ENCODE data around the gene ADRA1B.

The ADRA1B gene

DNA sequence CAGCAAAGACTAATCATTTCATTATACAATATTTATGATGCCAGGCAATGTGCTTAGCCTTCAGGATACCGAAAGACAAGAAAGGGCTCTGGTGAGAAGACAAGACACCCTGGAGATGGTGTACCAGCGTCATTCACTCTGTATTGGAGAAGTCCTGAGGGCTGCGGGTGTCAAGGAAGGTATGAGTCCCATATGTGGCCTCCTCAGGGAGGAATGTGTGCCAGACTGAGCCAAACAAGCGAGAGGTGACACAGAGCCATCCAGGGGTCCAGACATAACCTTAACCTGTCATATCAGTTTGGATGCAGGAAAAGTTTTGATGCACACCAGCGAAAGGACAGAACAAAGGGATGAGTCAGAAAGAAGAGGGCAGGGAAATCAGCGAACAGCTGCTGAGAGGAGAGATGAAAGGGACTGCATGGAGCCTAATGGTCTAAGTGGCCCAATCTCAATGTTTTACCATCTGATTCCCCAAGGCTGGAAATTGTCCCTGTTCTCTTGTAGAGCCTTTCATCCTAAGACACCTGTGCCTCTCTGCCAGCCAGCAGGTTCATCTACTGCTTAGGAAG lies 38.9 kb downstream of the ADRA1B start:
- Histone ChIP-seq H3K27ac (replicated peaks) (no peak overlapping the region), H3K27me3 (ENCODE audit: insufficient read depth, poor library complexity, severe bottlenecking) (no peaks in the 10 kb centered on the region), H3K4me3 (replicated peaks; ENCODE audit: insufficient read depth, low read length) (no peak overlapping the region)
- no peak for TF ChIP-seq GABPA (IDR thresholded peaks at IDR 0.05; ENCODE audit: low read depth)
- TF ChIP-seq, protein P1, sequence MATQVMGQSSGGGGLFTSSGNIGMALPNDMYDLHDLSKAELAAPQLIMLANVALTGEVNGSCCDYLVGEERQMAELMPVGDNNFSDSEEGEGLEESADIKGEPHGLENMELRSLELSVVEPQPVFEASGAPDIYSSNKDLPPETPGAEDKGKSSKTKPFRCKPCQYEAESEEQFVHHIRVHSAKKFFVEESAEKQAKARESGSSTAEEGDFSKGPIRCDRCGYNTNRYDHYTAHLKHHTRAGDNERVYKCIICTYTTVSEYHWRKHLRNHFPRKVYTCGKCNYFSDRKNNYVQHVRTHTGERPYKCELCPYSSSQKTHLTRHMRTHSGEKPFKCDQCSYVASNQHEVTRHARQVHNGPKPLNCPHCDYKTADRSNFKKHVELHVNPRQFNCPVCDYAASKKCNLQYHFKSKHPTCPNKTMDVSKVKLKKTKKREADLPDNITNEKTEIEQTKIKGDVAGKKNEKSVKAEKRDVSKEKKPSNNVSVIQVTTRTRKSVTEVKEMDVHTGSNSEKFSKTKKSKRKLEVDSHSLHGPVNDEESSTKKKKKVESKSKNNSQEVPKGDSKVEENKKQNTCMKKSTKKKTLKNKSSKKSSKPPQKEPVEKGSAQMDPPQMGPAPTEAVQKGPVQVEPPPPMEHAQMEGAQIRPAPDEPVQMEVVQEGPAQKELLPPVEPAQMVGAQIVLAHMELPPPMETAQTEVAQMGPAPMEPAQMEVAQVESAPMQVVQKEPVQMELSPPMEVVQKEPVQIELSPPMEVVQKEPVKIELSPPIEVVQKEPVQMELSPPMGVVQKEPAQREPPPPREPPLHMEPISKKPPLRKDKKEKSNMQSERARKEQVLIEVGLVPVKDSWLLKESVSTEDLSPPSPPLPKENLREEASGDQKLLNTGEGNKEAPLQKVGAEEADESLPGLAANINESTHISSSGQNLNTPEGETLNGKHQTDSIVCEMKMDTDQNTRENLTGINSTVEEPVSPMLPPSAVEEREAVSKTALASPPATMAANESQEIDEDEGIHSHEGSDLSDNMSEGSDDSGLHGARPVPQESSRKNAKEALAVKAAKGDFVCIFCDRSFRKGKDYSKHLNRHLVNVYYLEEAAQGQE (IDR thresholded peaks at IDR 0.05; ENCODE audit: insufficient replicate concordance, low read depth): no peak
- no peak for DNase-seq (ENCODE audit: low read depth in 1 of 2, low spot score in 1 of 2)

DNA sequence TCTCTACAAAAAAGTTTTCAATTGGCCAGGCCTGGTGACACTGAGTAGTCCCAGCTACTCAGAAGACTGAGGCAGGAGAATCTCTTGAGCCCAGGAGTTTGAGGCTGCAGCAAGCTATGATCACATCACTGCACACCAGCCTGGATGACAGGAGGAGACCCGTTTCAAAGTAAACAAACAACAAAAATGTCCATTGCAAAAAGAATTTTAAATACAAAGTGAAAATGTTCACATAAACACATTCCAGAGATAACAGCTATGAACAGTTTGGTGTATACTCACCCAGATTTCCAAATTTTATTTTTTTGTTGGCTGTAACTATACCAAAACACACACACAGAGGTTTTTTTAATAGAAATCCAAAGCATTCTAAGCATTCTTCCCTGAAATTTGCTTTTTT lies 39.8 kb downstream of the ADRA1B start:
- Histone ChIP-seq H3K4me3 (replicated peaks; ENCODE audit: insufficient read depth, low read length) (no peak overlapping the region), H3K27me3 (ENCODE audit: insufficient read depth, poor library complexity, severe bottlenecking) (no peaks in the 10 kb centered on the region), H3K27ac (replicated peaks) (no peak overlapping the region)
- no peak for TF ChIP-seq SPI1 (IDR thresholded peaks at IDR 0.05; ENCODE audit: borderline replicate concordance, low read depth)
- TF ChIP-seq, protein P1 (IDR thresholded peaks at IDR 0.05; ENCODE audit: insufficient replicate concordance, low read depth): no peak
- TF ChIP-seq, protein P2, sequence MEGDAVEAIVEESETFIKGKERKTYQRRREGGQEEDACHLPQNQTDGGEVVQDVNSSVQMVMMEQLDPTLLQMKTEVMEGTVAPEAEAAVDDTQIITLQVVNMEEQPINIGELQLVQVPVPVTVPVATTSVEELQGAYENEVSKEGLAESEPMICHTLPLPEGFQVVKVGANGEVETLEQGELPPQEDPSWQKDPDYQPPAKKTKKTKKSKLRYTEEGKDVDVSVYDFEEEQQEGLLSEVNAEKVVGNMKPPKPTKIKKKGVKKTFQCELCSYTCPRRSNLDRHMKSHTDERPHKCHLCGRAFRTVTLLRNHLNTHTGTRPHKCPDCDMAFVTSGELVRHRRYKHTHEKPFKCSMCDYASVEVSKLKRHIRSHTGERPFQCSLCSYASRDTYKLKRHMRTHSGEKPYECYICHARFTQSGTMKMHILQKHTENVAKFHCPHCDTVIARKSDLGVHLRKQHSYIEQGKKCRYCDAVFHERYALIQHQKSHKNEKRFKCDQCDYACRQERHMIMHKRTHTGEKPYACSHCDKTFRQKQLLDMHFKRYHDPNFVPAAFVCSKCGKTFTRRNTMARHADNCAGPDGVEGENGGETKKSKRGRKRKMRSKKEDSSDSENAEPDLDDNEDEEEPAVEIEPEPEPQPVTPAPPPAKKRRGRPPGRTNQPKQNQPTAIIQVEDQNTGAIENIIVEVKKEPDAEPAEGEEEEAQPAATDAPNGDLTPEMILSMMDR (IDR thresholded peaks at IDR 0.05; ENCODE audit: insufficient read depth, low read length): no peak
- TF ChIP-seq POLR2AphosphoS5 (IDR thresholded peaks at IDR 0.05; ENCODE audit: low read depth): no peak
- TF ChIP-seq GABPA (IDR thresholded peaks at IDR 0.05; ENCODE audit: low read depth): no peak
- no peak for DNase-seq (ENCODE audit: low read depth in 1 of 2, low spot score in 1 of 2)

DNA sequence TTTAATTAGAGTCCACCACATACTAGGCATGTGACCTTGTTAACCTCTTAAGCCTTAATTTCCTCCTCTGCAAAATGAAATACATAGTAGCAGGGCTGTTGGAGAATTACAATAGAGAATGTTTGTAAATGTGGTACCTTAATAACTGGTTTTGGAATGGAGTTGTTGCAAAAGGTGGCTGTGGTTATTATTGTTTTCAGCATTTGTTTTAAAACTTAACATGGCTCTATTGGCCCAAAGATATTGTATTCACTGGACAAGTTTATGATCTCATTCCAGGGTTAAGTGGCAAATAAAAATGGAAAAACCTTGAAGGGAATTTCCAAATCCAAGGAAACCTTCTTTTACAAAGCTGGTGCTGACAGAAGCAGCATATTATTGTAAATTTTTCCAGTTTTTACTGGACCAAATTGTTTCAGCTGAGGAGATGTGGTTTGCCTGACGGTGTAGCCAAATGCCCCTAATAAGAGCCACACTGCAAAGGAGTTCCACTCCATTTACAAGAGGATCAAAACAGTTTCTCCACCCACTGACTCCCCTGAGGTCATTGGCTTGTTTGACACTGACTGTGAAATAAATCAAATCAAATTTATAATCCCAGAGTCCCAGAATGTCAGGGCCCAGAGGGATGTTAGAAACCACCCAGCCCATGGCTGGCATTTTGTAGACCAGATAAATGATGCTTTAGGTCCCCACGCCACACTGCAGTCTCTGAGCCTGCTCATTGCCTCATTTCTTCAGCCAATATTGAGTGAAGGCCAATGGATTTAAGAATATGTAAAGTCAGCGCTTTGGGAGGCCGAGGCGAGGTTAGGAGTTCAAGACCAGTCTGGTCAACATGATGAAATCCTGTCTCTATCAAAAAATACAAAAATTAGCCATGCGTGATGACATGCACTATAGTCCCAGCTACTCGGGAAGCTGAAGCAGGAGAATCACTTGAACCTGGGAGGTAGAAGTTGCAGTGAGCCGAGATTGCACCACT lies 45.2 kb downstream of the ADRA1B start:
- Histone ChIP-seq H3K27ac (replicated peaks) (no peak overlapping the region), H3K27me3 (ENCODE audit: insufficient read depth, poor library complexity, severe bottlenecking) (no peaks in the 10 kb centered on the region), H3K4me3 (replicated peaks; ENCODE audit: insufficient read depth, low read length) (no peak overlapping the region)
- DNase-seq (ENCODE audit: low read depth in 1 of 2, low spot score in 1 of 2): no peak
- TF ChIP-seq, protein P1 (IDR thresholded peaks at IDR 0.05; ENCODE audit: insufficient replicate concordance, low read depth): no peak
- TF ChIP-seq SPI1 (IDR thresholded peaks at IDR 0.05; ENCODE audit: borderline replicate concordance, low read depth): no peak
- no peak for TF ChIP-seq GABPA (IDR thresholded peaks at IDR 0.05; ENCODE audit: low read depth)
- TF ChIP-seq POLR2AphosphoS5 (IDR thresholded peaks at IDR 0.05; ENCODE audit: low read depth): no peak
- TF ChIP-seq, protein P2 (IDR thresholded peaks at IDR 0.05; ENCODE audit: insufficient read depth, low read length): no peak

All from HL-60 (cell line).